ENCODE results near the gene KIF26B. TPM values are rescaled to one million over a fixed set of nuclear protein-coding genes. Genes with fewer than 3 reads are reported as not detected.

Gene KIF26B
- total RNA-seq, 2 experiments from 2014 or later = not detected

- intact Hi-C loops (cut with micrococcal nuclease; ENCODE audit: unreplicated experiment) = no loop called here
- CTCF ChIA-PET (ENCODE audit: unreplicated experiment) = no interaction called here
These were observed 91.6 kb downstream of the KIF26B start for GRCh38 chr1:245246433-245246832.

GRCh38 chr1:245247356-245247755 is 92.6 kb downstream of the KIF26B start:
- ChIA-PET CTCF (ENCODE audit: unreplicated experiment) (no interaction called here), POLR2A (interaction anchor here (0.6 to 0.7 kb wide), 2 partner anchors 19 to 861 kb away, joined by 5 read pairs; no protein-coding TSS in a partner anchor)
- H4K20me1 ChIP-seq (ENCODE audit: insufficient read depth, low read length) = no peaks in the 10 kb centered on the region
- H3K36me3 ChIP-seq (ENCODE audit: insufficient read depth, low read length) = no peaks in the 10 kb centered on the region
- H3K27ac ChIP-seq (ENCODE audit: low read depth, low read length, poor library complexity, severe bottlenecking) = no peak overlapping the region
- no peaks in the 10 kb centered on the region for H3K4me1 ChIP-seq (ENCODE audit: insufficient read depth, low read length, poor library complexity, severe bottlenecking)
- no peak for TF ChIP-seq CTCF (conservative IDR thresholded peaks at IDR 0.05; ENCODE audit: low read length)
- TF ChIP-seq EZH2phosphoT487 (IDR thresholded peaks at IDR 0.05; ENCODE audit: borderline replicate concordance, low read depth, low read length) = no peak
- H3K4me3 ChIP-seq (ENCODE audit: low read depth, low read length, poor library complexity, severe bottlenecking) = no peak overlapping the region
- H3K79me2 ChIP-seq (ENCODE audit: insufficient read depth, low read depth, low read length) = no peaks in the 10 kb centered on the region
- no TSS peak for BruUV-seq (replicated peaks)
- DNase-seq (ENCODE audit: low spot score) = no peak
- H3K9me3 ChIP-seq (ENCODE audit: low read length) = no peaks in the 10 kb centered on the region
- intact Hi-C loops (cut with micrococcal nuclease; ENCODE audit: unreplicated experiment) = no loop called here
- H3K4me2 ChIP-seq (ENCODE audit: low read length) = no peak overlapping the region
- H3K9me2 ChIP-seq (ENCODE audit: insufficient read depth, low read length) = no peaks in the 10 kb centered on the region
- H2AFZ ChIP-seq (ENCODE audit: low read length) = no peak overlapping the region

More at GRCh38 chr1:245246433-245246832, 91.6 kb downstream of the KIF26B start:
- Histone ChIP-seq H2AFZ (ENCODE audit: low read length) (no peak overlapping the region), H3K79me2 (ENCODE audit: insufficient read depth, low read depth, low read length) (no peaks in the 10 kb centered on the region), H3K9me3 (ENCODE audit: low read length) (no peaks in the 10 kb centered on the region), H3K36me3 (ENCODE audit: insufficient read depth, low read length) (no peaks in the 10 kb centered on the region), H3K9me2 (ENCODE audit: insufficient read depth, low read length) (no peaks in the 10 kb centered on the region), H3K27ac (ENCODE audit: low read depth, low read length, poor library complexity, severe bottlenecking) (no peak overlapping the region), H3K4me3 (ENCODE audit: low read depth, low read length, poor library complexity, severe bottlenecking) (no peak overlapping the region), H3K4me2 (ENCODE audit: low read length) (no peak overlapping the region), H4K20me1 (ENCODE audit: insufficient read depth, low read length) (no peaks in the 10 kb centered on the region), H3K4me1 (ENCODE audit: insufficient read depth, low read length, poor library complexity, severe bottlenecking) (no peaks in the 10 kb centered on the region)
- TF ChIP-seq EZH2phosphoT487 (IDR thresholded peaks at IDR 0.05; ENCODE audit: borderline replicate concordance, low read depth, low read length) = no peak
- no peak for TF ChIP-seq CTCF (conservative IDR thresholded peaks at IDR 0.05; ENCODE audit: low read length)
- BruUV-seq (replicated peaks) = no TSS peak
- POLR2A ChIA-PET = interaction anchor here (0.6 kb wide), 2 partner anchors 27 to 328 kb away, joined by 3 to 4 read pairs; no protein-coding TSS in a partner anchor
- no peak for DNase-seq (ENCODE audit: low spot score)

DNA sequence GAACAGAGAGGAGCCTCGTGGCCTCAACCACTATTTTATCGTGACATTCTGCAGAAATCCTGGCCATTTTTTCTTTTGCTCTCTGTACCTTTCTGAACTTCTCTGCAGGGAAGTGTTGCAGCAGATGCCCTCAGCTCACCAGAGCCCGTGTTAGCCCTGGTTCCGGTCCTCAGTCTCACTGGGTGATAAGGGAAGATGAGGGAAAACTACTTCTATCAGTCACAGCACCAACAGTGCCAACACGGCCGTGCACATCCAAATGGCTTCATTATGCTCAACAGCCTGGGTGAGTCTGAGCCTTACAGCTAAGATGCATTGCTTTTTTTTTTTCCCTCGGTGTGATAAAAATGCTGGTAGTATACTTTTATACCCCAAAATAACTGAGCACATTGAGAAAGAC is 93.0 kb downstream of the KIF26B start:
- Histone ChIP-seq H3K4me2 (ENCODE audit: low read length) (no peak overlapping the region), H3K9me3 (ENCODE audit: low read length) (no peaks in the 10 kb centered on the region), H2AFZ (ENCODE audit: low read length) (no peak overlapping the region), H4K20me1 (ENCODE audit: insufficient read depth, low read length) (no peaks in the 10 kb centered on the region), H3K79me2 (ENCODE audit: insufficient read depth, low read depth, low read length) (no peaks in the 10 kb centered on the region), H3K9me2 (ENCODE audit: insufficient read depth, low read length) (no peaks in the 10 kb centered on the region), H3K27ac (ENCODE audit: low read depth, low read length, poor library complexity, severe bottlenecking) (no peak overlapping the region), H3K4me3 (ENCODE audit: low read depth, low read length, poor library complexity, severe bottlenecking) (no peak overlapping the region), H3K4me1 (ENCODE audit: insufficient read depth, low read length, poor library complexity, severe bottlenecking) (no peaks in the 10 kb centered on the region), H3K36me3 (ENCODE audit: insufficient read depth, low read length) (no peaks in the 10 kb centered on the region)
- TF ChIP-seq EZH2phosphoT487 (IDR thresholded peaks at IDR 0.05; ENCODE audit: borderline replicate concordance, low read depth, low read length) (no peak), CTCF (conservative IDR thresholded peaks at IDR 0.05; ENCODE audit: low read length) (no peak)
- DNase-seq (ENCODE audit: low spot score) = no peak
- ChIA-PET POLR2A (interaction anchor here (0.6 to 0.7 kb wide), 2 partner anchors 19 to 861 kb away, joined by 5 read pairs; no protein-coding TSS in a partner anchor), CTCF (ENCODE audit: unreplicated experiment) (no interaction called here)
- intact Hi-C loops (cut with micrococcal nuclease; ENCODE audit: unreplicated experiment) = no loop called here
- BruUV-seq (replicated peaks) = no TSS peak

Measured in OCI-LY7 (cell line).